A549 treated with DMSO at 1 μM for 4 hours (cell line): ENCODE results near the gene TMPRSS15. TPM values are rescaled to one million over a fixed set of nuclear protein-coding genes. Genes with fewer than 3 reads are reported as not detected.

ENCODE experiments used
- total RNA-seq: library from RNA; stranded (reverse); fragments of 200-300 nt; extraction: Qiagen RNA extraction; gene quantifications from 5 replicates; pipeline ENCODE4 v1.2.3, GENCODE V29; 2022; ENCODE audit warnings: low read depth

The TMPRSS15 gene
- total RNA-seq, result not detected in 5 replicates

GRCh38 chr21:18403735-18404450 lies at the start of gene TMPRSS15:
TMPRSS15 (minus strand) TSS chr21:18403785; CDS start chr21:18403622, 163 bp downstream.

GRCh38 chr21:18244671-18245463 lies 158.7 kb downstream of the TMPRSS15 start, which contains the start of gene CHODL:
CHODL (plus strand) TSS chr21:18244833; CDS start chr21:18245224, 391 bp downstream.

Other genes starting within 250 kb of the TMPRSS15 start
- gene CHODL, start 159.0 kb downstream of the TMPRSS15 start, total RNA-seq, result not detected in 5 replicates